MM.1S (cell line): ENCODE measurements around the gene HSD3B2.

Experiments used
- DNase-seq: peaks from one replicate; pipeline ENCODE4 v3.0.0-alpha.2; 2015
- H2AFZ ChIP-seq: fragments of 300-600 bp; sonication (generic); 2 replicates; pipeline ENCODE4 v1.6.0; 2016; ENCODE audit warnings: antibody characterized with exemption, low read length
- H3F3A ChIP-seq: fragments of 300-600 bp; sonication (generic); 2 replicates; pipeline ENCODE4 v1.6.1; 2016; ENCODE audit warnings: mild to moderate bottlenecking, antibody characterized with exemption, low read length, moderate library complexity, mixed read lengths; ENCODE audit not compliant: insufficient read depth
- H3K27ac ChIP-seq: fragments of 300-600 bp; sonication (generic); 2 replicates; pipeline ENCODE4 v1.5.1; 2016; ENCODE audit warnings: mild to moderate bottlenecking, low read length
- H3K27me3 ChIP-seq: fragments of 300-600 bp; sonication (generic); replicated peaks from 2 replicates; pipeline ENCODE4 v1.6.0; 2016; ENCODE audit warnings: low read length; ENCODE audit not compliant: insufficient read depth
- H3K36me3 ChIP-seq: fragments of 300-600 bp; sonication (generic); replicated peaks from 2 replicates; pipeline ENCODE4 v1.6.1; 2016; ENCODE audit warnings: mild to moderate bottlenecking, low read length, mixed read lengths; ENCODE audit not compliant: insufficient read depth
- H3K4me1 ChIP-seq: fragments of 300-600 bp; sonication (generic); 2 replicates; pipeline ENCODE4 v1.6.1; 2016; ENCODE audit warnings: low read length, mixed read lengths
- H3K4me2 ChIP-seq: fragments of 300-600 bp; sonication (generic); 2 replicates; pipeline ENCODE4 v1.6.0; 2016; ENCODE audit warnings: low read depth, low read length
- H3K4me3 ChIP-seq: fragments of 300-600 bp; sonication (generic); 2 replicates; pipeline ENCODE4 v1.5.1; 2016; ENCODE audit warnings: low read length, mixed read lengths
- H3K79me2 ChIP-seq: fragments of 300-600 bp; sonication (generic); 2 replicates; pipeline ENCODE4 v1.6.1; 2016; ENCODE audit warnings: mixed run types, low read length, mixed read lengths
- H3K9ac ChIP-seq: fragments of 300-600 bp; sonication (generic); 2 replicates; pipeline ENCODE4 v1.6.1; 2016; ENCODE audit warnings: low read length, mixed read lengths
- H3K9me2 ChIP-seq: fragments of 300-600 bp; sonication (generic); replicated peaks from 2 replicates; pipeline ENCODE4 v1.6.1; 2016; ENCODE audit warnings: mild to moderate bottlenecking, low read length, mixed read lengths; ENCODE audit not compliant: insufficient read depth
- H3K9me3 ChIP-seq: fragments of 300-600 bp; sonication (generic); replicated peaks from 2 replicates; pipeline ENCODE4 v1.6.1; 2016; ENCODE audit warnings: mild to moderate bottlenecking, low read length, mixed read lengths; ENCODE audit not compliant: insufficient read depth
- H4K20me1 ChIP-seq: fragments of 300-600 bp; sonication (generic); 2 replicates; pipeline ENCODE4 v1.6.1; 2016; ENCODE audit warnings: mild to moderate bottlenecking, low read length, moderate library complexity, mixed read lengths; ENCODE audit not compliant: insufficient read depth
- EZH2 ChIP-seq: fragments of 300-600 bp; sonication (generic); optimal IDR thresholded peaks from 2 replicates; pipeline ENCODE3; 2017; ENCODE audit warnings: low read depth, mild to moderate bottlenecking, antibody characterized with exemption, low read length, mixed read lengths
- EZH2phosphoT487 ChIP-seq: fragments of 300-600 bp; sonication (generic); IDR thresholded peaks from 2 replicates; pipeline ENCODE4 v1.6.1; 2018; ENCODE audit warnings: antibody characterized with exemption, low read length
- TF ChIP-seq, protein P1 (sequence below): fragments of 300-600 bp; sonication (generic); IDR thresholded peaks from 2 replicates; pipeline ENCODE4 v1.5.1; 2016; ENCODE audit warnings: antibody characterized with exemption, low read length, mixed read lengths

HSD3B2 gene

GRCh38 chr1:119430486-119430885, 15.5 kb downstream of the HSD3B2 start:
- TF ChIP-seq EZH2phosphoT487 (no peak), EZH2 (no peak)
- TF ChIP-seq, protein P1, sequence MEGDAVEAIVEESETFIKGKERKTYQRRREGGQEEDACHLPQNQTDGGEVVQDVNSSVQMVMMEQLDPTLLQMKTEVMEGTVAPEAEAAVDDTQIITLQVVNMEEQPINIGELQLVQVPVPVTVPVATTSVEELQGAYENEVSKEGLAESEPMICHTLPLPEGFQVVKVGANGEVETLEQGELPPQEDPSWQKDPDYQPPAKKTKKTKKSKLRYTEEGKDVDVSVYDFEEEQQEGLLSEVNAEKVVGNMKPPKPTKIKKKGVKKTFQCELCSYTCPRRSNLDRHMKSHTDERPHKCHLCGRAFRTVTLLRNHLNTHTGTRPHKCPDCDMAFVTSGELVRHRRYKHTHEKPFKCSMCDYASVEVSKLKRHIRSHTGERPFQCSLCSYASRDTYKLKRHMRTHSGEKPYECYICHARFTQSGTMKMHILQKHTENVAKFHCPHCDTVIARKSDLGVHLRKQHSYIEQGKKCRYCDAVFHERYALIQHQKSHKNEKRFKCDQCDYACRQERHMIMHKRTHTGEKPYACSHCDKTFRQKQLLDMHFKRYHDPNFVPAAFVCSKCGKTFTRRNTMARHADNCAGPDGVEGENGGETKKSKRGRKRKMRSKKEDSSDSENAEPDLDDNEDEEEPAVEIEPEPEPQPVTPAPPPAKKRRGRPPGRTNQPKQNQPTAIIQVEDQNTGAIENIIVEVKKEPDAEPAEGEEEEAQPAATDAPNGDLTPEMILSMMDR = no peak
- Histone ChIP-seq H3K9ac (no peak overlapping the region), H3K9me2 (no peaks in the 10 kb centered on the region), H3F3A (no peaks in the 10 kb centered on the region), H2AFZ (no peak overlapping the region), H3K9me3 (no peaks in the 10 kb centered on the region), H3K4me2 (no peak overlapping the region), H4K20me1 (no peaks in the 10 kb centered on the region), H3K4me1 (no peaks in the 10 kb centered on the region), H3K4me3 (no peak overlapping the region), H3K27me3 (no peaks in the 10 kb centered on the region), H3K27ac (no peak overlapping the region), H3K79me2 (no peaks in the 10 kb centered on the region), H3K36me3 (no peaks in the 10 kb centered on the region)
- DNase-seq = no peak

- H3K9me3 ChIP-seq = no peaks in the 10 kb centered on the region
- no peak overlapping the region for H2AFZ ChIP-seq
Observed at GRCh38 chr1:119431836-119432235, 16.9 kb downstream of the HSD3B2 start.

GRCh38 chr1:119435052-119435451, 20.1 kb downstream of the HSD3B2 start:
- Histone ChIP-seq H3K36me3 (no peaks in the 10 kb centered on the region), H3K4me2 (no peak overlapping the region), H3K27ac (no peak overlapping the region), H2AFZ (no peak overlapping the region), H3K9me3 (no peaks in the 10 kb centered on the region), H3K79me2 (no peaks in the 10 kb centered on the region), H3K9me2 (no peaks in the 10 kb centered on the region), H3F3A (no peaks in the 10 kb centered on the region), H3K9ac (no peak overlapping the region), H3K27me3 (no peaks in the 10 kb centered on the region), H3K4me1 (no peaks in the 10 kb centered on the region), H4K20me1 (no peaks in the 10 kb centered on the region), H3K4me3 (no peak overlapping the region)
- TF ChIP-seq, protein P1 = no peak
- TF ChIP-seq EZH2 (no peak), EZH2phosphoT487 (no peak)
- no peak for DNase-seq

More at GRCh38 chr1:119431836-119432235, 16.9 kb downstream of the HSD3B2 start:
- Histone ChIP-seq H3K9me2 (no peaks in the 10 kb centered on the region), H3K79me2 (no peaks in the 10 kb centered on the region), H3K4me1 (no peaks in the 10 kb centered on the region), H3K4me3 (no peak overlapping the region), H3K36me3 (no peaks in the 10 kb centered on the region), H3F3A (no peaks in the 10 kb centered on the region), H3K27me3 (no peaks in the 10 kb centered on the region), H3K9ac (no peak overlapping the region), H4K20me1 (no peaks in the 10 kb centered on the region), H3K4me2 (no peak overlapping the region), H3K27ac (no peak overlapping the region)
- DNase-seq = no peak
- TF ChIP-seq EZH2phosphoT487 = no peak
- TF ChIP-seq, protein P1 = no peak
- TF ChIP-seq EZH2 = no peak

- TF ChIP-seq EZH2 (no peak), EZH2phosphoT487 (no peak)
- TF ChIP-seq, protein P1 = no peak
- DNase-seq = no peak
- Histone ChIP-seq H2AFZ (no peak overlapping the region), H3K4me2 (no peak overlapping the region), H3K9me2 (no peaks in the 10 kb centered on the region), H3K9ac (no peak overlapping the region), H3K4me1 (no peaks in the 10 kb centered on the region), H3K27ac (no peak overlapping the region), H3F3A (no peaks in the 10 kb centered on the region), H3K79me2 (no peaks in the 10 kb centered on the region), H3K36me3 (no peaks in the 10 kb centered on the region), H3K9me3 (no peaks in the 10 kb centered on the region), H3K27me3 (no peaks in the 10 kb centered on the region), H4K20me1 (no peaks in the 10 kb centered on the region), H3K4me3 (no peak overlapping the region)
Observed at GRCh38 chr1:119438761-119439160, 23.8 kb downstream of the HSD3B2 start.
